Neutrophil (primary cell): ENCODE measurements around the gene KMO.
A peak's percentile ranks its signal among the peaks of the same experiment; 100 is the strongest.

Source experiments
- H3K27ac ChIP-seq: fragments of 200-600 bp; sonication (generic); 2 replicates; pipeline ENCODE4 v1.5.1; 2016; ENCODE audit warnings: mild to moderate bottlenecking, moderate library complexity
- H3K27me3 ChIP-seq: fragments of 200-600 bp; sonication (generic); 2 replicates; pipeline ENCODE4 v1.6.0; 2016; ENCODE audit warnings: mild to moderate bottlenecking
- H3K36me3 ChIP-seq: fragments of 200-600 bp; sonication (generic); 2 replicates; pipeline ENCODE4 v1.5.1; 2017
- H3K4me1 ChIP-seq, 2 experiments: fragments of 200-600 bp in 1 of 2; sonication (generic) in 1 of 2; 1 replicate in 1 of 2; 2 replicates in 1 of 2; pipeline versions ENCODE4 v1.5.1 to v1.6.1; 2013 to 2016; ENCODE audit warnings: low read depth in 1 of 2, low read length in 1 of 2, mild to moderate bottlenecking in 1 of 2, moderate library complexity in 1 of 2; ENCODE audit not compliant: control insufficient read depth in 1 of 2, insufficient read depth in 1 of 2
- H3K4me3 ChIP-seq, 2 experiments: fragments of 200-600 bp in 1 of 2; sonication (generic) in 1 of 2; 1 replicate in 1 of 2; 2 replicates in 1 of 2; pipeline ENCODE4 v1.5.1; 2013 to 2016; ENCODE audit warnings: low read depth in 1 of 2, low read length in 1 of 2, mild to moderate bottlenecking in 1 of 2, moderate library complexity in 1 of 2
- H3K9me3 ChIP-seq: fragments of 200-600 bp; sonication (generic); 2 replicates; pipeline ENCODE4 v1.5.1; 2016
- CTCF ChIP-seq: fragments of 200-600 bp; sonication (generic); IDR thresholded peaks from 2 replicates; pipeline ENCODE4 v1.5.1; 2016; ENCODE audit warnings: antibody characterized with exemption

KMO gene

GRCh38 chr1:241519308-241520079 lies 12.7 kb upstream of the KMO start, which contains the start of gene FH:
TSS of gene FH (minus strand) at chr1:241519755. CDS start at chr1:241519722, 33 bp downstream.
- H3K9me3 ChIP-seq, result no peaks in the 10 kb centered on the region
- H3K27me3 ChIP-seq, result peaks cover 35% of the 10 kb centered on the region
- H3K36me3 ChIP-seq, result no peaks in the 10 kb centered on the region
- H3K4me1 ChIP-seq, result peaks cover 17 to 19% of the 10 kb centered on the region in 2 experiments
- peak within 1 kb of the TSS; percentile 71 to 84 for H3K4me3 ChIP-seq
- peak within 1 kb of the TSS; percentile 68 for H3K27ac ChIP-seq
- TF ChIP-seq CTCF, result no peak

- peak overlapping the region; percentile 68 for H3K27ac ChIP-seq
- H3K4me3 ChIP-seq, result peak overlapping the region; percentile 71 to 84
- no peaks in the 10 kb centered on the region for H3K36me3 ChIP-seq
- TF ChIP-seq CTCF, result no peak
- peaks cover 17 to 19% of the 10 kb centered on the region in 2 experiments for H3K4me1 ChIP-seq
- peaks cover 39% of the 10 kb centered on the region for H3K27me3 ChIP-seq
- H3K9me3 ChIP-seq, result no peaks in the 10 kb centered on the region
These were observed 12.1 kb upstream of the KMO start for GRCh38 chr1:241520080-241520465.

- Histone ChIP-seq H3K4me1 (peaks cover 17 to 19% of the 10 kb centered on the region in 2 experiments), H3K27me3 (peaks cover 41% of the 10 kb centered on the region), H3K9me3 (no peaks in the 10 kb centered on the region), H3K36me3 (no peaks in the 10 kb centered on the region), H3K4me3 (no peak overlapping the region), H3K27ac (no peak overlapping the region)
- no peak for TF ChIP-seq CTCF
These were observed 10.5 kb upstream of the KMO start for GRCh38 chr1:241521718-241522117.

GRCh38 chr1:241525026-241525425 lies 7.2 kb upstream of the KMO start:
- no peak overlapping the region for H3K27ac ChIP-seq
- TF ChIP-seq CTCF, result no peak
- no peaks in the 10 kb centered on the region for H3K9me3 ChIP-seq
- H3K36me3 ChIP-seq, result no peaks in the 10 kb centered on the region
- H3K4me3 ChIP-seq, result no peak overlapping the region
- H3K27me3 ChIP-seq, result peaks cover 41% of the 10 kb centered on the region
- peaks cover 2 to 4% of the 10 kb centered on the region in 2 experiments for H3K4me1 ChIP-seq

- Histone ChIP-seq H3K36me3 (no peaks in the 10 kb centered on the region), H3K9me3 (no peaks in the 10 kb centered on the region), H3K27ac (no peak overlapping the region), H3K4me1 (peaks cover 5 to 12% of the 10 kb centered on the region in 2 experiments), H3K27me3 (peaks cover 28% of the 10 kb centered on the region), H3K4me3 (no peak overlapping the region)
- TF ChIP-seq CTCF, result no peak
These were observed 5.0 kb upstream of the KMO start for GRCh38 chr1:241527146-241527545.
